ENCODE data around the gene EXPH5.

DNA sequence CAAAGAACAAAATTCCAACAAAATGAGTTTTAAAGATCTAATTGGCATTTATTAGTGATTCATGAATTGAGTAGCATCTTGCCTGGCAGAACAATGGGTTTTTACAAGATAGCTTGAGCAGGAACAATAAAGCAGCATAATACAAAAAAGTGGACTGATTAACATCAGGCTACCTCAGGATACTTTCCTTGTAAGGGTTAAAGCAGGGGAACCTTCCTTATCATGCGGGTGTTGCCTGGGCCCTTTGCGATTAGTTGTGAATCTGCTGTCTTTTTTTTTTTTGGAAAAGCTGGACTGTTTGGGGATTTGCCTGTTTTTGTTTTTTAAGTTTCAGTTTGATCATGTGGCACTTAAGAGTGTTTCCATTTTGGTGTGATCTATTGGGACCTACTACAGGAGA, 37.5 kb downstream of the EXPH5 start:
- TF ChIP-seq, protein P1, sequence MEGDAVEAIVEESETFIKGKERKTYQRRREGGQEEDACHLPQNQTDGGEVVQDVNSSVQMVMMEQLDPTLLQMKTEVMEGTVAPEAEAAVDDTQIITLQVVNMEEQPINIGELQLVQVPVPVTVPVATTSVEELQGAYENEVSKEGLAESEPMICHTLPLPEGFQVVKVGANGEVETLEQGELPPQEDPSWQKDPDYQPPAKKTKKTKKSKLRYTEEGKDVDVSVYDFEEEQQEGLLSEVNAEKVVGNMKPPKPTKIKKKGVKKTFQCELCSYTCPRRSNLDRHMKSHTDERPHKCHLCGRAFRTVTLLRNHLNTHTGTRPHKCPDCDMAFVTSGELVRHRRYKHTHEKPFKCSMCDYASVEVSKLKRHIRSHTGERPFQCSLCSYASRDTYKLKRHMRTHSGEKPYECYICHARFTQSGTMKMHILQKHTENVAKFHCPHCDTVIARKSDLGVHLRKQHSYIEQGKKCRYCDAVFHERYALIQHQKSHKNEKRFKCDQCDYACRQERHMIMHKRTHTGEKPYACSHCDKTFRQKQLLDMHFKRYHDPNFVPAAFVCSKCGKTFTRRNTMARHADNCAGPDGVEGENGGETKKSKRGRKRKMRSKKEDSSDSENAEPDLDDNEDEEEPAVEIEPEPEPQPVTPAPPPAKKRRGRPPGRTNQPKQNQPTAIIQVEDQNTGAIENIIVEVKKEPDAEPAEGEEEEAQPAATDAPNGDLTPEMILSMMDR (IDR thresholded peaks at IDR 0.05; ENCODE audit: low read depth, low read length, poor library complexity, severe bottlenecking) = no peak
- no peak for TF ChIP-seq EZH2phosphoT487 (IDR thresholded peaks at IDR 0.05; ENCODE audit: borderline replicate concordance, low read length)
